ENCODE results near the gene DUSP22. TPM values are rescaled to one million over a fixed set of nuclear protein-coding genes. Genes with fewer than 3 reads are reported as not detected.

Gene DUSP22
- total RNA-seq, 1 donor from 2014 or later = 40.0 TPM

GRCh38 chr6:327538-328116, 35.3 kb downstream of the DUSP22 start:
- Mint-ChIP-seq H3K4me1 (peaks cover 2% of the 10 kb centered on the region), H3K4me3 (no peak overlapping the region), H3K27ac (no peak overlapping the region), H3K27me3 (ENCODE audit: insufficient read depth, low read depth) (peaks cover 7% of the 10 kb centered on the region), H3K9me3 (peaks cover 15% of the 10 kb centered on the region), H3K36me3 (peaks cover 4% of the 10 kb centered on the region)
- H3F3A ChIP-seq (ENCODE audit: low read depth) = no peaks in the 10 kb centered on the region
- no peak for TF ChIP-seq EZH2phosphoT487 (IDR thresholded peaks at IDR 0.05)
- no peak for TF ChIP-seq EZH2 (IDR thresholded peaks at IDR 0.05)
- no peak for TF ChIP-seq CTCF (IDR thresholded peaks at IDR 0.05)
- no peak overlapping the region for H3K4me3 ChIP-seq
- H3K27me3 ChIP-seq = no peaks in the 10 kb centered on the region
- no peaks in the 10 kb centered on the region for H4K20me1 ChIP-seq (ENCODE audit: low read depth)
- no peak for DNase-seq (ENCODE audit: low spot score)
- no peak overlapping the region for H3K4me2 ChIP-seq
- H3K9ac ChIP-seq = no peak overlapping the region
- H3K4me1 ChIP-seq = no peaks in the 10 kb centered on the region
- H3K9me3 ChIP-seq (ENCODE audit: low read depth) = no peaks in the 10 kb centered on the region
- no peaks in the 10 kb centered on the region for H3K79me2 ChIP-seq (ENCODE audit: low read depth)
- H2AFZ ChIP-seq (replicated peaks) = no peak overlapping the region
- no peak overlapping the region for H3K27ac ChIP-seq
- H3K36me3 ChIP-seq = no peaks in the 10 kb centered on the region

GRCh38 chr6:328136-328670, 35.9 kb downstream of the DUSP22 start:
- Mint-ChIP-seq H3K27me3 (ENCODE audit: insufficient read depth, low read depth) (peaks cover 7% of the 10 kb centered on the region), H3K36me3 (peaks cover 4% of the 10 kb centered on the region), H3K9me3 (peaks cover 15% of the 10 kb centered on the region), H3K4me1 (peaks cover 2% of the 10 kb centered on the region), H3K4me3 (no peak overlapping the region), H3K27ac (no peak overlapping the region)
- TF ChIP-seq EZH2phosphoT487 (IDR thresholded peaks at IDR 0.05) = no peak
- no peak for TF ChIP-seq CTCF (IDR thresholded peaks at IDR 0.05)
- TF ChIP-seq EZH2 (IDR thresholded peaks at IDR 0.05) = no peak
- Histone ChIP-seq H3K4me2 (no peak overlapping the region), H4K20me1 (ENCODE audit: low read depth) (no peaks in the 10 kb centered on the region), H3K9ac (no peak overlapping the region), H3F3A (ENCODE audit: low read depth) (no peaks in the 10 kb centered on the region), H3K27me3 (no peaks in the 10 kb centered on the region), H2AFZ (replicated peaks) (no peak overlapping the region), H3K79me2 (ENCODE audit: low read depth) (no peaks in the 10 kb centered on the region), H3K27ac (no peak overlapping the region), H3K4me1 (no peaks in the 10 kb centered on the region), H3K4me3 (no peak overlapping the region), H3K36me3 (no peaks in the 10 kb centered on the region), H3K9me3 (ENCODE audit: low read depth) (no peaks in the 10 kb centered on the region)
- no peak for DNase-seq (ENCODE audit: low spot score)

- Histone ChIP-seq H3K27me3 (no peaks in the 10 kb centered on the region), H3K27ac (no peak overlapping the region), H3K9ac (no peak overlapping the region), H4K20me1 (ENCODE audit: low read depth) (no peaks in the 10 kb centered on the region), H3K79me2 (ENCODE audit: low read depth) (no peaks in the 10 kb centered on the region), H3K36me3 (no peaks in the 10 kb centered on the region), H3K9me3 (ENCODE audit: low read depth) (no peaks in the 10 kb centered on the region), H3K4me3 (no peak overlapping the region), H3F3A (ENCODE audit: low read depth) (no peaks in the 10 kb centered on the region), H3K4me1 (no peaks in the 10 kb centered on the region), H2AFZ (replicated peaks) (no peak overlapping the region), H3K4me2 (no peak overlapping the region)
- no peak for DNase-seq (ENCODE audit: low spot score)
- no peaks in the 10 kb centered on the region for H3K4me1 Mint-ChIP-seq
- peaks cover 3% of the 10 kb centered on the region for H3K27me3 Mint-ChIP-seq (ENCODE audit: insufficient read depth, low read depth)
- H3K36me3 Mint-ChIP-seq = peaks cover 4% of the 10 kb centered on the region
- TF ChIP-seq EZH2 (IDR thresholded peaks at IDR 0.05) (no peak), CTCF (IDR thresholded peaks at IDR 0.05) (no peak), EZH2phosphoT487 (IDR thresholded peaks at IDR 0.05) (no peak)
- H3K27ac Mint-ChIP-seq = no peak overlapping the region
- H3K4me3 Mint-ChIP-seq = no peak overlapping the region
- H3K9me3 Mint-ChIP-seq = peaks cover 12% of the 10 kb centered on the region
These were observed 36.6 kb downstream of the DUSP22 start for GRCh38 chr6:328924-329323.
